HPDE6-E6E7 (cell line): ENCODE results near the gene MADD.

ENCODE experiments used
- DNase-seq: peaks from one replicate; pipeline ENCODE4 v3.0.0; 2011; ENCODE audit warnings: missing footprints; ENCODE audit errors: extremely low spot score

MADD gene

DNA sequence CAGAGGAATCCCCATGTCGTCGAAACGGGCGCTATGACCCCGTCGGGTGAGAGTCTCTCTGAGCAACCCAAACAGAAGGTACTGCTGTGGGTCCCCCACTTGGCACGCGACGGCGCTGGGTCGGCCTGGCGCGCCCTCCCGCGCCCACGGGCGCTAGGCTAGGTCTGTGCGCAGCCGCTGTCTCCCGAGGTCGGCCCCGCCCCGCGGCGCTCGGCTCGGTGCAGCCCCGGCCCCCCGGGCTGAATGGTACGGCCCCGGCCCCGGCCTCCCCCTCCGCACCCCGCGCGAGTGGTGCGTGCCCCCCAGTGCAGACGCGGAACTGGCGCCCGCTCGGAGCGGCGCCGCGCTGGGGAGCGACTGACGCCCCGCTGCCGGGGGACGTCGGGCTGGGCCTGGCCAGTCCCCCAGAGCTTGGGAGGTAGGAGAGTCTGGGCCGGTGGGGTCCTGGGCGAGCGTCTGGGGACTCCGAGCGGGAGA lies at the start of gene MADD:
TSS of gene MADD (plus strand) at position 305 of the 477 bp plus-strand sequence.
- no peak for DNase-seq

DNA sequence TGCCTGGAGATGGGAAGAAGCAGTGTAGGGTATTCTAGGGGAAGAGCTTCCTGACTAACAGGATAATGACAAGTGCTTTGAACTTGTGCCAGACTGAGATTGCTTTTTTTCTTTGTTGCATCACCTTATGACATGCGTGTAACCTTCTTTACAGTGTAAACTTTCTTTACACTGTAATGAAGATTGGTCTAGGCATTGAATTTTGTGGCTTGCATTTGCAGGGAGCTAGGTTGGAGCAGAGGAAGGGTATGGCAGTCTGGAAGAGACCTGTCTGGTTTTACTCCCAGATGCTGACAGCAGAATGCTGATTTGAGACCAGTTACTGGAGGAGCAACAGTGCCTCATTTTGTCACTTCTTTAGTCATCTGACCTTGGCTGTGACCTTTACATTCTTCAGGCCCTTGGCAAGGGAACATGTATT lies 49.5 kb upstream of the MADD start:
- DNase-seq: no peak

DNA sequence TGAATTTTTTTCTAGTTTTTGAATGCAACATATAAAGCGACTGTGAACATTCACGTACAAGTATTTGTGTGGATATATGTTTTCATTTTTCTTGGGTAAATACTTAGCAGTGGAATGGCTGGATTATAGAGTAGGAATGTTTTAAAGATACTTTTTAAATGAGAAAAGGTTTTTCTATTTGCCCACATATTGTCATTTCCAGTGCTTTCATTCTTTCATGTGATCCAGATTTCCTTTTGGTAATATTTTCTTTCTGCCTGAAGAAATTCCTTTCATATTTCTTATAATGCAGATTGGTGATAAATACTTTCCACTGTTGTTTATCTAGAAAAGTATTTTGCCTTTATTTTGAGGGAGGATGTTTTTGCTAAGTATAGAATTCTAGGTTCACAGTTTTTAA lies 47.2 kb upstream of the MADD start:
- DNase-seq: no peak

DNA sequence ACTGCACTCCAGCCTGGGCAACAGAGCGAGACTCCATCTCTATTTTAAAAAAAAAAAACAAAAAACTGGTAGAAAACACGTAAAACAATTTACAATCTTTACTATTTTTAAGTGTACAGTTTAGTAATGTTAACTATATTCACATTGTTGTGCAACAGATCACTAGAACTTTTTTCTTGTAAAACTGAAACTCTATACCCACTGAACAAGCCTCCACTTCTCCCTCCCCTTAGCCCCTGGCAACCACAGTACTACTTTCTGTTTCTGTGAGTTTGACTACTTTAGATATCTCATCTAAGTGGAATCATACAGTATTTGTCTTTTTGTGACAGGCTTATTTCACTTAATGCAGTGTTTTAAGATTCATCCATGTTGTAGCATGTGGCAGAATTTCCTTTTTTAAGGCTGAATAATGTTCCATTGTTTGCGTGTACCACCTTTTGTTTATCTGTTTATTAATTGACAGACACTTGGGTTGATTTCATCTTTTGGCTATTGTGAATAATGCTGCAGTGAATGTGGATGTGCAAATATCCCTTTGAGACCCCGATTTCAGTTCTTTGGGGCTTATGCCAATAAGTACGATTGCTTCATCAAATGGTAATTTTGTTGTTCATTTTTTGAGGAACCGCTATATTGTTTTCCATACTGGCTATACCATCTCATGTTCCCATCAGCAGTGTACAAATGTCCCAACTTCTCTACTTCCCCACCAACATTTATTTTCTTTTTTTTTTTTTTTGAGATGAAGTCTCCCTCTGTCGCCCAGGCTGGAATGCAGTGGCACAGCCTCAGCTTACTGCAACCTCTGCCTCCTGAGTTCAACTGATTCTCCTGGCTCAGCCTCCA lies 44.2 kb upstream of the MADD start:
- no peak for DNase-seq

DNA sequence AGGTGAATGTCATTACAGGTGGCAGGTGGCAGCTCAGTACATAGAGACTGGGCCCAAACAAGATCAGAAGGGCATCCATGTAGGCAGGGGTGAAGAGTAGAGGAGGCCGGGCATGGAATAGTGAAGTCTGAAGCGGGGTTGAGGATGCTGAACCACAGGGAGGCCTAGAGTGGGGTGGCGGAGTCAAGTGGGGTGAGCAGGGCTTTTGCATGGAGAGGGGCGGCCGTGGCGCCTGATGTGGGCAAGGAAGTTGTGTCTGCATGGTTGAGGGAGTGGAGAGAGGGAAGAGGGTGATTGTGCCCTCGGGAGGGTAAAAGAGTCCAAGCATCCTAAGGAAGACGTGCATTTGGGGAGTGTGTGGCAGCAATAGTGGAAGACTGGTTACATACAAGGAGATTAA lies 40.8 kb upstream of the MADD start:
- no peak for DNase-seq

DNA sequence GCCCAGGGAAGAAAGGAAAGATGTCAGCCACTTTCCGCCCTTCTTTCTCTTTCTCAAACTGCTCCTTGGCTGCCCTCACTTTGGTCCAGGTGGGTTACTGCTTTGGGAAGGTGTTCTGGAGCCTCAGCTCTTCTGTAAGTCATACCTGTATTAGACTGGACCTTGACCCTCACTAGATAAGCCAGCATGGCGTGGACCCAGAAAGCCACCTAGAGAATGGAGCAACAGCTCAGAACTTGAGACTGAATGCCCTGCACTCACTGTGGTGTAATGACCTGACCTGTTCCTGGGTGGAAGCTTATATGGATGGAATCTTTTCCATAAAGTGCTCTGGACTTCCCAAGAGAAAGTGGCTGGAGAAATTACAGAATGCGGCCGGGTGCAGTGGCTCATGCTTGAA lies 36.9 kb upstream of the MADD start:
- no peak for DNase-seq

DNA sequence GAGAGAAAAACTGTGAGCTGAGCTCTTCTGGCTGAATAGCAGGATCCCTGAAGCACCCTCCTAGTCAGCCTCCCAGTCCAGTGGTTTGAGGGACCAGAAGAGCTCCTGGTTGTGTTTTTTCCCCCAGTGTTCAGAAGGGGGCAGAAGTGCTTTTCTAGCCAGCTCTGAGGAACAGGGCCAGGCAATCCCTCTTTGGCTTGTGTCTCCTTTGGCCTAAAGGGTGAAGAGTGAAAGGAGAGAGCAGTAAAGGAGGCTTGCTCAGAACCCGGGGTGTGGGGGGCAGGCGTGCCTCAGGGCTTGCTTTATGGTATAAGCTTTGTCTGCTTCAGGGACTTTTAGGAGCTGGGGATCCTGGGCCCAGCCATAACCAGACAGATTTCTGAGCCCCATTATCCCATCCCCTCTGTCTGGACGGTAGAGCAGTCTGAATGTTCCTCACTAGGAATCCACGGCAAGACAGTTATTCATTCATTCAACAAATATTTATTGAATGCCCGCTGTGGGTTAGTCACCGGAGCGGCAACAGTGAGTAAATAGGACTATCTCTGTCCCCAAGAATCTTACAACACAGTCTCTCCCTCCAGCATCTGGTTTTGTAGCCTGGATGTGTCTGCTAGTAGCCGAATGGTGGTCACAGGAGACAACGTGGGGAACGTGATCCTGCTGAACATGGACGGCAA lies 35.8 kb upstream of the MADD start:
- no peak for DNase-seq

DNA sequence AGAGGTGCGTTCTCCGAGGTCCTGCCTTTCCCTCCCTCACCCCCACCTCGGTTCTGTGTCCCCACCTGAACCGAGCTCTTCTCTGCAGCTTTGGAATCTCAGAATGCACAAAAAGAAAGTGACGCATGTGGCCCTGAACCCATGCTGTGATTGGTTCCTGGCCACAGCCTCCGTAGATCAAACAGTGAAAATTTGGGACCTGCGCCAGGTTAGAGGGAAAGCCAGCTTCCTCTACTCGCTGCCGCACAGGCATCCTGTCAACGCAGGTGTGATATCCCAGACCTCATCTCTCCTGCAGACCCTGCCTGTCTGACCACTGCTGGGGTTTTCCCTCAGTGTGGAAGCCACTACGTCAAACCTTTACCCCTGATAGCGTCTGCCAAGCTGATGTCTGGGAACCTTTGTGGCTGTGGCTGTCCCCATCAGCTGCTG lies 35.2 kb upstream of the MADD start:
- no peak for DNase-seq

DNA sequence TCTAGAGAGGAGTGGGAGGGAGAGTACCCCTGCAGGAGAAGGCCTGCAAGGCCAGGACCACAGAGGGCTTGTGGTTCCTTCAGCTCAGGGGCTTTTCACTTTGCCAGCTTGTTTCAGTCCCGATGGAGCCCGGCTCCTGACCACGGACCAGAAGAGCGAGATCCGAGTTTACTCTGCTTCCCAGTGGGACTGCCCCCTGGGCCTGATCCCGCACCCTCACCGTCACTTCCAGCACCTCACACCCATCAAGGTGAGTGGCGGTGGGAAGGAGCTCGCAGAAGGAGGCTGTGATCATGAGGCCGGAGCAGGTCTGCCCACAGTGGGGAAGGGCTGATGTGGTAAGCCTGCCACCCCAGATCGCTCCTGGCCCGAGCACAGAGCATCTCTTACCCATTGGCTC lies 34.8 kb upstream of the MADD start:
- DNase-seq: no peak

DNA sequence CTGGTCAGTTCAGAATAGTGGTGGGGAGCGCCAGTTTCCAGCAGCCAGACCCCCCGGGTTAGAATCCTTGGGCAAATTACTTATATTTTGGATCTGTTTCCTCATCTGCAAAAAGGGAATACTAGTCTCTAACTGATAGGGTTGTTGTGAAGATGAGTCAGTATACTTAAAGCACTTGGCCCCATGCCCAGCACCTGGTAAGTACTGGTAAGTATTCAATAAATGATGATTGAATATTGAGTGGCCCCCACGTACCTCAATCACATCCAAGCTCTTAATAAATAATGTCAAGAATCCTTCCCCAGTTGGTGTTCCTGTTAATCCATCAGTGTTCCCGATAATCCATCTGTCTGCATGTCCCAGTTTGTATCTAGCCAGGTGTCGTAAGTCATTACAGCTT lies 33.5 kb upstream of the MADD start:
- DNase-seq: no peak

DNA sequence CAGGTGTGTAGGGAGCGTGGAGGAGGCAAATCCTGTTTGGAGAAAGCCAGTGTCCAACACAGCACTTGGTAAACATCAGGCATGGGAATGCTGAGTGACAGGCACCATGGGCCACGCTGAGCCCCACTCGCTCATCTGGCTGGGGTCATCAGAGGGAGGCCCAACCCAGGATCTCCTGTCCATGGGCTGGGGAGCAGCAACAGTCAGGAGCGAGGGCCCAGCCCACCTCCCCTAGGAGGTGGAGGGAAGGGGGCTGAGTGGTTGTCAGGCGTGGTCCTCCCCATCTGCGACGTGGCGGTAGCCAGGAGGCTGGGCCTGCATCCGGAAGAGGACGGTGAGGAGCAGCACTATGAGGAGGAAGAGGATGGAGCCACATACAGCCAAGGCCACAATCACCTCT lies 30.1 kb upstream of the MADD start:
- no peak for DNase-seq

DNA sequence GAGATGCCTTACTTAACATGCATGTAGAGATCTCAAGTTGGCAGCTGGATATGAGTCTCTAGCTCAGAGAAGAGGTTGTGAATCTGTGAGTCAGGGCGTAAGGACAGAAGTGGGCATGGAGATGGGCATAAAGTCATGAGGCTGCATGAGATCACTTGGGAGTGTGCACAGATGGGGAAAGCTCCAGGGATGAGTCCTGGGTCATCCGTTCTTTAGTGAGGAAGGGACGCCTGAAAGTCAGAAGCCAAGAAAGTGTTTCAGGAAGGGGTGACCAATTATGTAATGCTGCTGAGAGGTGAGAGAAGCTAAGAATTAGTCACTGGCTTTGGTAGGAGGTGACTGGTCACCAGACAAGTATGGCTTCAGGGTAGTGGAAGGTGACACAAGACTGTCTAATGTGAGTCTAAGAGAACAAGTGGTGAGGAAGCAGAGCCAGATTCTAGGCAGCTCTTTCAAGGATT lies 28.1 kb upstream of the MADD start:
- DNase-seq: no peak

DNA sequence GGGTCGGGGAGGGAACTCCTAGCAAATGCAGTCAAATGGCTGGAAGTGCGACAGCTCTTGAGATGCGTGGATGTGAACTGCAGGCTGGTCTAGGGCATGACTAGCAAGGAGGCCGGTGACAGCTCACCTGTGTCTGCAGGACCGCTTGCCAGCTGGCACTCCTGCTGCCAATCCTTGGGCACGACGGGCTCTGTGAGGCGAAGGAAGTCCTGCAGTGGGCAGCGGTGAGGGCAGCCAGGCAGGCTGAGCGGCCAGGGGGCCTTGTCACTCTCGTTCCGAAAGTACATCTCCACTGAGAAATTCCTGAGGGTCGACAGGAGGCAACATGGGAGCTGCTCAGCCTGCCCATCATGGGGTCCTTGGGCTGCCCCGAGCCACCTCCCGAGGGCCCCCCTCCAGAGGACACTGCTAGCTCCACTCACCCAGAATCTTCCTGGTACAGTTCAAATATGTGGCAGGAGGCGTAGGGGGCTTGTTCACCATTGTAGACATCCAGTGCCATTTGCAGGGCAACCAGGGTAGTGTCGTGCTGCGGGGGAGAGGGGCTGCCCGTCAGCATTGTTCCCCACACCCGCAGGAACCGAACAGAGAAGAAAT lies 27.2 kb upstream of the MADD start:
- no peak for DNase-seq

DNA sequence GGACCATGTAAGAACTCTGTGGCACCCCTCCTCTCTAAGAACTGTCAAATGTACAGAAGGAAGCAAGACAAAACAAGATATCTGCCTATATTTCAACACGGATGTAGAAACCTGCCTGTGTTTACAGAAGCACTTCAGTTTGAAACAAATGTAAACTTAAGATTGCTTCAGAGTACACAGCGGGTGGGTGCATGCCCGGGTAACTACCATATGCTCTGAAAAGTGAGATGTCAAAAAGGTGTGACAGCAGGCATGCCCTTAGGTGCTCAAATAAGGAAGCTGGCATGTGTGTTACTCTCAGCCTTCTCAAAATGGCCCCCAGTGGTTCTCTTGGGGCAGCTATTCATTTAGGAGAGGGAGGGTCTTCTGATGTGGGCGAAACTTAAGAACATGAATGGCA lies 26.5 kb upstream of the MADD start:
- DNase-seq: no peak

DNA sequence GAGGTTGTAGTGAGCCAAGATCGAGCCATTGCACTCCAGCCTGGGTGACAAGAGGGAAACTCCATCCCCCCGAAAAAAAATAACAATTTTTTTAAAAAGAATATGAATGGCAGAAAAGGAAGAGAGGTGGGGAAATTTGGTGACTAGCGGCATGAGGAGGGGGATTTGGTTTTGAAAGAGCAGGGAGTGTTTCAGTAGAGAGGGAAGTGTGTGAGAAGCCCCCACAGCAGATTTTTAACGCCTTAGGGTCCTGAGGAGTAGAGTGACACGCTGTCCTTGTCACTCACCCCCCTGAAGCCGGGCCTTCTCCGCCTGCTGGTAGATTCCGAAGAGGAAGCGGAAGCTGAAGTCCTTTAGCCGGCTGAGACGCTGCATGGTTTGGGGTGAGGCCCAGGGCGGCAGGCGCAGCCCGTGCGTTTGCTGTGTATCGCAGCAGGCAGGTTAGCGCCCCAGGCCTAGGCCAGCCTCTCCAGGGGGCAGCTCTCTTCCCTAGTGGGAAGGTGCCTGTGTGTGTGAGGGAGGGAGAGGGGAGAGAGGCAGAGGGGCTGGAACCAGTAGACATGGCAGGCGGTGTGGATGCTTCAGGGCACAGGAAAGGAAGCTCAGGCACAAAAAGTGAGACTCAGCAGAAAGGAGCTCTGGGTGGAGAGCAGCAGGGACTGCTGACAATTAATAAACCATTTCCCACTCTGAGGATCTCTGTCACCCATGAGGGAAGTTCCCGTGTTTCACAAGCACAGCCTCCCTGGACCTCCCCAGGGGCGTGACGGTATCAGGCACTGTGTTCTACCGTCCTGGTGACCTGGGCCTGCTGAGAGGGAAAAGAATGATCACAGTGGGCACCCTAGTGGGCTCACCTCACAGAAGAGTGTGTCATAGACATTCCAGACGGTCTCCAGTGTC lies 25.2 kb upstream of the MADD start:
- no peak for DNase-seq

DNA sequence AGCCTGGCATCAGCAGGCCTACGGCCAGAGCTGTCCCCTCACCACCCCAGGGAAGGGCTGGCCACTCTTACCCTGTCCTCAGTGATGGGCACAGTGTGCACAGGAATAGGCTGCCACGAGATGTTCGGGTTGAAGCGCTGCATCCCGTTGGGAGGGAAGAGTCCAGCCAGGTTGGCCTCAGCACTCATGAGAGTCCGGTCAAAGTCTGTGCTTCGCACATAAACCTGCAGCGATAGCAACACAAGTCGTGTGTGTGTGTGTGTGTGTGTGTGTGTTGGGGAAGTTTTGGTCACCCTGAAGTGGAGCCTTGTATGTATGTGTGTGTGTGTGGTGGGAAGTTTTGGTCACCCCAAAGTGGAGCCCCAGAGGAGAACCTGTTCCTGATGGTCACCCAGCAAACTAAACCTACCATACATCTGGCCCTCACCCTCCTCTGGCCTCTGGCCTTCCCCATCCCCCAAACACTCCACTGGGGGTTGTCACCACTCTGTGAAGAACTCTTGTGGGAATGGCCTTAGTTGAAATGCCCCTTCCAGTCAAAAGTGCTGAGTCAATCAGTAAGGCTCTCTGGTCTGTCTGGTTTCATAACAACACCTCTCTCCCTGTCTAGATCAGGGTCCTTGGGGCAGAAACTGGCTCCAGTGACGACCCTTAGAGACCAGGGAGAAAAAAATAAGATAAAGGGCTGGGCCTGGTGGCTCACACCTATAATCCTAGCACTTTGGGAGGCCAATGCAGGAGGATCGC lies 24.1 kb upstream of the MADD start:
- no peak for DNase-seq

DNA sequence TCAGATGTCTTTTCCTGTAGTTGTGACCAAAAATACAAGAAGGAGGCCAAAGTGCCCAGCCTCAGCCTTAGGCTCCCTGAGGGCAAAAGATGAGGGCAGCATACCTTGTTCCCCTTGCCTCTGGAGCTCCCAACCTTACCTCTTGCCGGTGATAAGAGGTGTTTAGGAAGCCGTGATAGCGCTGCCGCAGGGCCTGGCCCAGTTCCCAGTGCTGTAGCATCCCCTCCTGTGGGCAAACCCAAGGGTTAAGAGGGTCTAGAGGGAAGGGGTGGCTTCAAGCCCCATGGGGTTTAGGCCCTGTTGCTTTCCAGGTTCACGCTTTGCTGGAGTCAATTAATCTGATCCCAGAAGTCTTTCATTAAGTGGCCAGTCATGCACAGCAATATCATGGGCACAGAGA lies 22.4 kb upstream of the MADD start:
- no peak for DNase-seq

DNA sequence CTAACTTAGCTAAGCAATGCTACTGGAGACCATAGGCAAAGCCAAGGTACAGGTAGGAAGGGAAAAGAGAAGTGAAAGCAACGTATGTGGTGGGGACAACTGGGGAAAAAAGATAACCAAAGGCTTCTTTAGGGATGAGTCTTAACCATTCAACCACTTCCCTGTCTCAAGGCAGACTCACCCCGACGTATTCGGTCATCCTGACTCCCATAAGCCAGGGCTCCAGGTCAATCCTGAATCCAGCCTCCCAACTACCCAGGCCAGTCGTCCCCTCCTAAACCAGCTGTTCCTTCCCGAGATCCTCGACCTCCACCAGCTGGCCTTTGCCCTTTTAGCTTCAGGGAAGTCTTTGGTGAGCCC lies 21.6 kb upstream of the MADD start:
- DNase-seq: no peak

DNA sequence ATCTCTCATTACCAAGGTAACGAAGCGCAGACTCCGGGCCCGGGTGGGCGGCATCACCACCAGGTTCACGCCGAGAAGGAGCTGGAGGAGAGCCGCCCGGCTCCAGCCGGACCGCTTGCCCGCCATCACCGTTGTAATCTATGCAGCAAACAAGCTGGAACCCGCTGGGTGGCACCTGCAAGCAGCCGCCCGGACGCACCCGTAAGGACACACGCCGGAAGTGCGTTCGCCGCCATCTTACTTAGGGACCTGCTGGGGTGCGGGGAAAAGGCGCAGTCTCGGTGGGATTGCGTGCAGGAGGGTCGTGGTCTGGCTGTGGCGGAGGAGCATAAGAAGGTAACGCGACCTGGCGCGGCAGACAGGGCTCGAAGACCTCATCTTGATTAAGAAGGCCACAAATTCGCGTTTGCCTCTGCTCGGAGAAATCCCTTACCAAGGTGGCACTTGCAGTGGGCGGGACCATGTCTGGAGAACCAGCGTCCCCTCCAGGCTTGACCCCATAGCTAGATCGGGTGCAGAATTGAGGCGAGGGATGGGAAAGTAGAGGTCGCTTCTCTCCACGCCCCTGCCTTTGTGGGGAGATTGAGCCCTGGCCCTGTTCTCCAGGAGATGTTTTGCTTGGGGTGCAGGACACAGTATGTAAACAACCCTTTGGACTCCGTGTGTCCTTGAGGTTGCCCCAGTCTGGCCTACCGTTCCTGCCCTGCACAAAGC lies 21.1 kb upstream of the MADD start, which contains the start of gene ACP2:
TSS of gene ACP2 (minus strand) at position 151 of the 714 bp plus-strand sequence. CDS start at position 126, 25 bp downstream.
- peak; percentile 84 for DNase-seq

DNA sequence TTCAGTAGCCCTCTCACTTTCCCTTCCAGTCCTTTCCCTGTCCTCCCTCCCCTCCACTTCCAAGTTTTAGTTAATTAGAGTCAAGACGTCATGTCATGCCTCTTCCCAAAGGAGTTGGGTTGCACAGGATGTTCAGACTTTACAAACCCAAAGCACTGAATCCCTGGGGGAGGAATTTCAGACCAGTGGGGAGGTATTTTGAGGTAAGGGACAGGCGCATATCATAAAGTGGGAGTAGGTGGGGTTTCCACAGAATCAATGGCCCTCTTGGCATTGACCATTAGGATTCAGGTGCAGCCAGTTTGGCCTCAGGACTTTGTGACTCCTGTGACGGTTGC lies 20.6 kb upstream of the MADD start:
- DNase-seq: no peak
